Upper lobe of left lung (tissue), 4 donors: ENCODE data around the gene DSP.

Source experiments
- POLR2AphosphoS5 ChIP-seq, 2 donors: sonication (generic); formaldehyde crosslinking; IDR thresholded peaks; one replicate each; pipeline ENCODE4 v1.5.1; 2017; ENCODE audit warnings: antibody characterized with exemption in 2 of 2
- TF ChIP-seq, protein P1 (sequence below), 6 experiments: fragments of 450-650 bp in 4 of 6; fragments of 200-600 bp in 2 of 6; sonication (generic) in 2 of 6; IDR thresholded peaks; one replicate each; pipeline ENCODE4 v1.5.1; 2016 to 2019; ENCODE audit warnings: antibody characterized with exemption in 6 of 6

DNA sequence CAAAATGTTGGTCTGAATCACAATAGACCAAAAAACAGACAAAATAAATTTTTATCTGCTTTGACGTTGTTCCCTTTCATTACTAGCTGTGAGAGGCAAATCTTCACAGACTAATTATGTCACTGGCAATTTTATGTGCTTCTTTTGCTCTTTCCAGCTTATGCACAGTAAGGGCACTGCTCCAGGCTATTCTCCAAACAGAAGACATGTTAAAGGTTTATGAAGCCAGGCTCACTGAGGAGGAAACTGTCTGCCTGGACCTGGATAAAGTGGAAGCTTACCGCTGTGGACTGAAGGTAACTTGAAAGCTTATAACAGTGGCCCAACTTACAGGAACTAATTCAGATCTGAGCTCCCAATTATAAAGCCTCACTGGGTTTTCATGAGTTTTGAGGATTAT lies 33.0 kb downstream of the DSP start:
- TF ChIP-seq, protein P1, sequence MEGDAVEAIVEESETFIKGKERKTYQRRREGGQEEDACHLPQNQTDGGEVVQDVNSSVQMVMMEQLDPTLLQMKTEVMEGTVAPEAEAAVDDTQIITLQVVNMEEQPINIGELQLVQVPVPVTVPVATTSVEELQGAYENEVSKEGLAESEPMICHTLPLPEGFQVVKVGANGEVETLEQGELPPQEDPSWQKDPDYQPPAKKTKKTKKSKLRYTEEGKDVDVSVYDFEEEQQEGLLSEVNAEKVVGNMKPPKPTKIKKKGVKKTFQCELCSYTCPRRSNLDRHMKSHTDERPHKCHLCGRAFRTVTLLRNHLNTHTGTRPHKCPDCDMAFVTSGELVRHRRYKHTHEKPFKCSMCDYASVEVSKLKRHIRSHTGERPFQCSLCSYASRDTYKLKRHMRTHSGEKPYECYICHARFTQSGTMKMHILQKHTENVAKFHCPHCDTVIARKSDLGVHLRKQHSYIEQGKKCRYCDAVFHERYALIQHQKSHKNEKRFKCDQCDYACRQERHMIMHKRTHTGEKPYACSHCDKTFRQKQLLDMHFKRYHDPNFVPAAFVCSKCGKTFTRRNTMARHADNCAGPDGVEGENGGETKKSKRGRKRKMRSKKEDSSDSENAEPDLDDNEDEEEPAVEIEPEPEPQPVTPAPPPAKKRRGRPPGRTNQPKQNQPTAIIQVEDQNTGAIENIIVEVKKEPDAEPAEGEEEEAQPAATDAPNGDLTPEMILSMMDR (IDR thresholded peaks at IDR 0.05): no peak
- no peak for TF ChIP-seq POLR2AphosphoS5 (IDR thresholded peaks at IDR 0.05)
